H1 (cell line): ENCODE data around the gene UFD1. TPM values are rescaled to one million over a fixed set of nuclear protein-coding genes. Genes with fewer than 3 reads are reported as not detected.

Source experiments
- CEBPB ChIP-seq: IDR thresholded peaks from 2 replicates; pipeline ENCODE4 v1.6.1; 2012; ENCODE audit warnings: low read depth, low read length
- CTBP2 ChIP-seq: IDR thresholded peaks from 2 replicates; pipeline ENCODE4 v1.7.0; 2011; ENCODE audit warnings: borderline replicate concordance, mild to moderate bottlenecking, moderate library complexity, mixed read lengths, low read length; ENCODE audit not compliant: insufficient read depth, insufficient read length
- HDAC2 ChIP-seq, 2 experiments: fragments of 300-600 bp in 1 of 2; sonication (generic) in 1 of 2; IDR thresholded peaks; 2 replicates each; pipeline ENCODE4 v1.6.1; 2011 to 2012; ENCODE audit warnings: low read depth in 2 of 2, low read length in 2 of 2, mild to moderate bottlenecking in 2 of 2, moderate library complexity in 2 of 2, borderline replicate concordance in 1 of 2, inconsistent platforms in 1 of 2
- KDM4A ChIP-seq: IDR thresholded peaks from one replicate; pipeline ENCODE4 v1.7.1; 2012; ENCODE audit warnings: low read depth, mild to moderate bottlenecking, moderate library complexity, low read length, inconsistent platforms; ENCODE audit not compliant: severe bottlenecking
- NRF1 ChIP-seq: IDR thresholded peaks from 2 replicates; pipeline ENCODE4 v1.6.1; 2011; ENCODE audit warnings: mild to moderate bottlenecking, low read depth, low read length, improper control_type of control experiment
- RXRA ChIP-seq: IDR thresholded peaks from 2 replicates; pipeline ENCODE4 v1.6.1; 2011; ENCODE audit warnings: low read depth, mild to moderate bottlenecking, low read length, moderate library complexity; ENCODE audit not compliant: insufficient read depth
- polyA plus RNA-seq, 7 experiments: library from polyadenylated mRNA; depleted of rRNA in 3 of 7; stranded (reverse) in 5 of 7; unstranded in 2 of 7; fragments of >200 nt in 5 of 7; fragments of 200-250 nt in 2 of 7; gene quantifications; 1 replicate in 5 of 7; 2 replicates in 1 of 7; 4 replicates in 1 of 7; pipeline versions ENCODE4 v1.2.1 to v1.2.3, GENCODE V29; 2011 to 2013; ENCODE audit warnings: missing spikeins in 2 of 7, mixed read lengths in 2 of 7
- total RNA-seq: library from RNA; stranded (reverse); fragmentation: NEBNext Ultra II Directional; extraction: Animal tissue kit (Norgen Biotek cat#: 25700); gene quantifications from 2 replicates; pipeline ENCODE4 v1.2.1, GENCODE V29; 2021
- TF ChIP-seq, protein P1 (sequence below): IDR thresholded peaks from 2 replicates; pipeline ENCODE4 v1.6.1; 2011; ENCODE audit warnings: low read length, improper control_type of control experiment

Gene UFD1
- total and polyA plus RNA-seq, 2 of the 8 experiments (the other 6 are each of a cell fraction or from before 2014, with no cell fraction given), result 74.6 to 116 TPM

DNA sequence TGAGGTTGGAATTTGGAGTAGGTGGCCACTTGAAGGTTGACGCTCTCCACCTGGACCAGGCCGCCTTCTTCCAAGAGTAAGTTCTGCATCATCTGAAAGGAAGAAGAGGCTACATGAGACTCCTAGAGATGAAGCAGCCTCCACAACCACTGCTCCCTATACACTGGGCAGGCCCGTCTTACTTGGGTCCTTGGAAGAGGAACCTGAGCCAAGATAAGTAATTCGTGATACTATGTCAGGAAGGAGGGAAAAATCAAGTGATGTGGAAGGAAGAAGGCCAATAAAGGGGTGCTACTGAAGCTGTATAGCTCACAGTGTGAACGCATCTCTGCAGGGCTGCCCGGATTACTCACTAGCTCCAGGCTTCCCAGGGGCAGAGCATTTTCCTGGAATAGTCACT, 11.1 kb downstream of the UFD1 start (continued):
- no peak for TF ChIP-seq HDAC2 (IDR thresholded peaks at IDR 0.05; ENCODE audit: borderline replicate concordance in 1 of 2, low read depth in 2 of 2, low read length in 2 of 2)
- no peak for TF ChIP-seq NRF1
- TF ChIP-seq KDM4A, result no peak
- TF ChIP-seq CTBP2, result no peak
- TF ChIP-seq CEBPB, result no peak
- no peak for TF ChIP-seq RXRA
- TF ChIP-seq, protein P1, sequence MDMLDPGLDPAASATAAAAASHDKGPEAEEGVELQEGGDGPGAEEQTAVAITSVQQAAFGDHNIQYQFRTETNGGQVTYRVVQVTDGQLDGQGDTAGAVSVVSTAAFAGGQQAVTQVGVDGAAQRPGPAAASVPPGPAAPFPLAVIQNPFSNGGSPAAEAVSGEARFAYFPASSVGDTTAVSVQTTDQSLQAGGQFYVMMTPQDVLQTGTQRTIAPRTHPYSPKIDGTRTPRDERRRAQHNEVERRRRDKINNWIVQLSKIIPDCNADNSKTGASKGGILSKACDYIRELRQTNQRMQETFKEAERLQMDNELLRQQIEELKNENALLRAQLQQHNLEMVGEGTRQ, result no peak
